ENCODE data around the gene ISG20. TPM values are rescaled to one million over a fixed set of nuclear protein-coding genes. Genes with fewer than 3 reads are reported as not detected.

ISG20 gene
- 2.5 and 4.8 TPM in 2 replicates for total RNA-seq

GRCh38 chr15:88638626-88639372, at the start of gene ISG20:
ISG20 (plus strand) TSS chr15:88639016; CDS start chr15:88639367, 351 bp downstream.

GRCh38 chr15:88620995-88621772, 17.6 kb upstream of the ISG20 start, which contains the start of gene AEN:
AEN (plus strand) TSS chr15:88621340; CDS start chr15:88626210, 4,870 bp downstream.

Other genes starting within 250 kb of the ISG20 start
- gene MRPL46, start 171.6 kb upstream of the ISG20 start, total RNA-seq, result 11.6 and 19.3 TPM in 2 replicates
- 23.3 and 40.4 TPM in 2 replicates for gene MRPS11, start 171.3 kb upstream of the ISG20 start, total RNA-seq
- 6.6 and 8.1 TPM in 2 replicates for gene DET1, start 92.3 kb upstream of the ISG20 start, total RNA-seq
- gene AEN, start 17.7 kb upstream of the ISG20 start, total RNA-seq, result 42.6 and 76.3 TPM in 2 replicates
- under 0.01 and 3.6 TPM in 2 replicates for gene ACAN, start 164.4 kb downstream of the ISG20 start, total RNA-seq

Data from smooth muscle cell of trachea (primary cell).